ENCODE results near the gene TPBGL. TPM values are rescaled to one million over a fixed set of nuclear protein-coding genes. Genes with fewer than 3 reads are reported as not detected.

Gene TPBGL
- total RNA-seq, 1 experiment from 2014 or later: not detected

GRCh38 chr11:75238595-75239440 is 1.8 kb upstream of the TPBGL start:
- Histone ChIP-seq H3K9me2 (replicated peaks; ENCODE audit: low read length) (no peaks in the 10 kb centered on the region), H3K9ac (ENCODE audit: low read length) (no peak overlapping the region), H3K27ac (ENCODE audit: low read length) (no peak overlapping the region), H3F3A (ENCODE audit: low read length, unreplicated experiment) (no peaks in the 10 kb centered on the region), H3K36me3 (ENCODE audit: low read depth, low read length) (no peaks in the 10 kb centered on the region), H3K9me3 (ENCODE audit: low read length) (no peaks in the 10 kb centered on the region), H3K27me3 (ENCODE audit: low read length) (peaks cover 37% of the 10 kb centered on the region), H4K20me1 (ENCODE audit: low read length) (no peaks in the 10 kb centered on the region), H2AFZ (ENCODE audit: low read length) (no peak overlapping the region), H3K79me2 (ENCODE audit: low read length) (no peaks in the 10 kb centered on the region), H3K4me3 (ENCODE audit: low read length) (no peak overlapping the region), H3K4me2 (ENCODE audit: low read length) (no peak overlapping the region), H3K4me1 (ENCODE audit: insufficient read depth, low read length) (peaks cover 4% of the 10 kb centered on the region; the same call in 1 of the 2 replicates)
- ChIA-PET POLR2A (ENCODE audit: unreplicated experiment) (no interaction called here), CTCF (no interaction called here)
- TF ChIP-seq EZH2 (IDR thresholded peaks at IDR 0.05; ENCODE audit: low read length, unreplicated experiment) (no peak), CTCF (conservative IDR thresholded peaks at IDR 0.05; ENCODE audit: low read depth, low read length) (no peak), EZH2phosphoT487 (IDR thresholded peaks at IDR 0.05; ENCODE audit: borderline replicate concordance, low read length) (no peak)
- ATAC-seq (no peak), DNase-seq (no peak)
- no TSS peak for BruUV-seq (replicated peaks)
- intact Hi-C loops (cut with micrococcal nuclease): no loop called here

DNA sequence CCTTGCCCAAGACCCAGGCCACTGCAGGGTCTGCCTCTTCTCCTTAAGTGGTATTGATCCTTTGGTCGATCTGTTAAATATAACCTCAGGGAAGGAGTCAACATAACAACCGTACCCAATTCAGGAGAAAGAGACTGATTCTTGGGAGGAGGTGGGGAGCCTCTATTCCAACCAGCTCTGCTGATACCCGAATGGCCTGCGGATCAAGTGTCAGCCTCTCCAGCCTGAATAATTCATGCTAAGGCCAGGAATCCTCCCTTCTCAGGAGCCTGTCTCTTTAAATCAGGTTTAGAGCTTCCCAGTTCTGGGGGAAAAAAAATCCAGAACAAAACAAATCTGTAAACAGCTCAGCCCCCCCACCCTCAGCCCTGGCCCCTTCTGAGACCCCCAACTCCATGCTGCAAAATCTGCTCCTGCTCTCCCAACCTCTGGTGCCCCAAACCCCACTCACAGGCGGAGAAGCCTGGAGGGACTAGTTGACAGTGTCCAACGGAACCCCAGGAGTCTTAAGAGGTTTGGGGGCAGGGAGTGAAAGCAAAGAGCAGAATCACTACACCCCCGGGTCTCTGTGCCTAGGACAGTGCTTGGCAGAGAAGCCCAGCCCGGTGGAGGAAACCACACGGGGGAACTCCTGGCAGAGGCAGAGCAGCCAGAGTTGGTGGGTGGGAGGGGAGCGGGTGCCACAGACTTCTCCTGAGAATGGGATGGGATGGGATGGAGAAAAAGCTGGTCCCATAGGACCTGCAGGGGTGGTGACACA is 863 bp upstream of the TPBGL start:
- CTCF ChIA-PET: no interaction called here
- Histone ChIP-seq H3K4me3 (ENCODE audit: low read length) (no peak overlapping the region), H3K27ac (ENCODE audit: low read length) (no peak overlapping the region), H3K4me1 (ENCODE audit: insufficient read depth, low read length) (peaks cover 4% of the 10 kb centered on the region; the same call in 1 of the 2 replicates), H3F3A (ENCODE audit: low read length, unreplicated experiment) (no peaks in the 10 kb centered on the region), H3K79me2 (ENCODE audit: low read length) (no peaks in the 10 kb centered on the region), H3K9me2 (replicated peaks; ENCODE audit: low read length) (no peaks in the 10 kb centered on the region), H3K27me3 (ENCODE audit: low read length) (peaks cover 46% of the 10 kb centered on the region), H3K9ac (ENCODE audit: low read length) (no peak overlapping the region), H3K4me2 (ENCODE audit: low read length) (no peak overlapping the region), H3K9me3 (ENCODE audit: low read length) (no peaks in the 10 kb centered on the region), H2AFZ (ENCODE audit: low read length) (no peak overlapping the region), H4K20me1 (ENCODE audit: low read length) (no peaks in the 10 kb centered on the region), H3K36me3 (ENCODE audit: low read depth, low read length) (no peaks in the 10 kb centered on the region)
- TF ChIP-seq EZH2phosphoT487 (IDR thresholded peaks at IDR 0.05; ENCODE audit: borderline replicate concordance, low read length) (no peak), CTCF (conservative IDR thresholded peaks at IDR 0.05; ENCODE audit: low read depth, low read length) (no peak), EZH2 (IDR thresholded peaks at IDR 0.05; ENCODE audit: low read length, unreplicated experiment) (no peak)
- no TSS peak for BruUV-seq (replicated peaks)
- intact Hi-C loops (cut with micrococcal nuclease): no loop called here
- no peak for ATAC-seq
- DNase-seq: no peak
- POLR2A ChIA-PET (ENCODE audit: unreplicated experiment): interaction anchor here (0.6 kb wide), 1 partner anchor 285 kb away, joined by 3 read pairs; no protein-coding TSS in a partner anchor

Data from PC-3 (cell line).